Activated CD4-positive, alpha-beta memory T cell treated with anti-CD3 and anti-CD28 coated beads for 36 hours (primary cell): ENCODE results near the gene ANKRA2. TPM values are rescaled to one million over a fixed set of nuclear protein-coding genes. Genes with fewer than 3 reads are reported as not detected.

Source experiments
- CTCF ChIA-PET: fragments of 350-600 bp; sonication (Branson Sonifier 250); formaldehyde crosslinking; loops from one replicate; lab custom pipeline; 2021; ENCODE audit warnings: antibody characterized with exemption, inconsistent platforms; lab: Charles Lee
- POLR2A ChIA-PET: fragments of 350-600 bp; sonication (Branson Sonifier 250); formaldehyde crosslinking; loops from one replicate; lab custom pipeline; 2021; ENCODE audit warnings: antibody characterized with exemption; lab: Charles Lee
- DNase-seq: peaks from one replicate; pipeline ENCODE4 v3.0.0-alpha.2; 2020
- H3K27ac Mint-ChIP-seq: one replicate; pipeline ENCODE4 v1.8.0; 2021; ENCODE audit warnings: mixed read lengths
- H3K27me3 Mint-ChIP-seq: one replicate; pipeline ENCODE4 v1.8.0; 2021; ENCODE audit warnings: mixed read lengths
- H3K36me3 Mint-ChIP-seq: one replicate; pipeline ENCODE4 v1.8.0; 2021; ENCODE audit warnings: mixed read lengths
- H3K4me1 Mint-ChIP-seq: one replicate; pipeline ENCODE4 v1.8.0; 2021; ENCODE audit warnings: low read depth, mixed read lengths
- H3K4me3 Mint-ChIP-seq: one replicate; pipeline ENCODE4 v1.8.0; 2021; ENCODE audit warnings: mild to moderate bottlenecking, mixed read lengths
- H3K9me3 Mint-ChIP-seq: one replicate; pipeline ENCODE4 v1.8.0; 2021; ENCODE audit warnings: mixed read lengths
- intact Hi-C: fragments of 100-400 bp; cut with micrococcal nuclease; formaldehyde crosslinking; loops from one replicate; pipeline ENCODE4 v1.15.1; 2023
- total RNA-seq, 2 experiments: library from RNA; stranded (reverse); gene quantifications; one replicate each; pipeline ENCODE4 v1.2.3, GENCODE V29; 2021

ANKRA2 gene
- total RNA-seq, 2 experiments from 2014 or later, result 19.1 to 21.0 TPM

DNA sequence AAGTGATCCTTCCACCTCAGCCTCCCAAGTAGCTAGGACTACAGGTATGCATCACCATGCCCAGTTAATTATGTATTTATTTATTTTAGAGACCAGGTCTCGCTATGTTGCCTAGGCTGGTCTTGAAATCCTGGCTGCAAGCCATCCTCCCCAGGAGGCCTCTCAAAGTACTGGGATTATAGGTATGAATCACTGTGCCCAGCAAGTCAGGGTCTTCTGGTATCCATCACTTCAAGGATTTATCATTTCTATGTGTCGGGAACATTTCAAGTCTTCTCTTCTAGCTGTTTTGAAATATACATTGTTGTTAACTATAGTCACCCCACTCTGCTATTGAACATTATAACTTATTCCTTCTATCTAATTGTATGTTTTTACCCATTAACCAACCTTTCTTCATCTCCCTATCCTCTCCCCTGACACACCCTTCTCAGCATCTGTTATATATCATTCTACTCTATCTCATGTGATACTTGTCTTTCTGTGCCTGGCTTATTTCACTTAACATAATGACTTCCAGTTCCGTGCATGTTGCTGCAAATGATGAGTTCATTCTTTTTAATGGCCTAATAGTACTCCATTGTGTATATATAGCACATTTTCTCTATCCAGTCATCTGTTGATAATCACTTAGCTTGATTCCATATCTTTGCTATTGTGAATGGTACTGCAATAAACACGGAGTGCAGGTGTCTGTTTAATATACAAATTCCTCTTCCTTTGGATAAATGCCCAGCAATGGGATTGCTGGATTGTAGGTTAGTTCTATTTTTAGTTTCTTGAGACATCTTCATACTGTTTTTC, 26.5 kb upstream of the ANKRA2 start:
- Mint-ChIP-seq H3K9me3 (no peaks in the 10 kb centered on the region), H3K4me1 (no peaks in the 10 kb centered on the region), H3K4me3 (no peak overlapping the region), H3K36me3 (no peaks in the 10 kb centered on the region), H3K27ac (no peak overlapping the region), H3K27me3 (peaks cover 2% of the 10 kb centered on the region)
- no peak for DNase-seq
- intact Hi-C loops, result loop anchor here (1.0 to 10.0 kb wide), 2 partner anchors 200 to 303 kb away; no protein-coding TSS in a partner anchor
- CTCF ChIA-PET, result interaction anchor here (0.6 to 9.3 kb wide), 21 partner anchors 8 to 909 kb away, joined by 3 to 255 read pairs (median 4); partner anchors contain the start of gene ARHGEF28
- POLR2A ChIA-PET, result no interaction called here

DNA sequence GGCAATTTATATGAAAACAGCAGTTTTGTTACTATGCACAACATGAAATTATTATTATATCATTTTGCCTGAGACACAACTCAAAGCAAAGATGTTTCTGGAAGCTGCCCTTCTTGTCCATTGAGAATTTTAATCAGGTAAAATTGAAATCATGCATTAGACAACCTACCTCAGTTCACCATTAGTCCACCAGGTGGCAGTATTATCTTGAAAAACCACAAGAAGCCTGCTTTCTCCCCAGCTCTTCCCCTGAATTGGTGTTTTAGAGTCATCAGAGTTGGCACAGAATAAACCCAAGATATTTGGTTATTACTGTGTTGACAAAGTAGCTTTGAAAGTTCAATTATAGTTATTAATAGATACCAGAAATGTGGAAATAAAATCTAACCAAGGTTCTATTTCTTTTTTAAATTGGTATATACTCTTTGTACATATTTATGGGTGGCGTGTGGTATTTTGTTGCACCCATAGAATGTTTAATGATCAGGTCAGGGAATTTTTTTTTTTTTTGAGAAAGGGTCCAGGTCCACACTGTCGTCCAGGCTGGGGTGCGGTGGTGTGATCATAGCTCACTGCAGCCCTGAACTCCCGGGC, 25.8 kb upstream of the ANKRA2 start:
- ChIA-PET POLR2A (no interaction called here), CTCF (interaction anchor here (0.6 to 9.3 kb wide), 31 partner anchors 9 to 1058 kb away, joined by 3 to 255 read pairs (median 4); partner anchors contain the start of gene ARHGEF28)
- Mint-ChIP-seq H3K27ac (no peak overlapping the region), H3K36me3 (no peaks in the 10 kb centered on the region), H3K9me3 (no peaks in the 10 kb centered on the region), H3K4me3 (no peak overlapping the region), H3K4me1 (no peaks in the 10 kb centered on the region), H3K27me3 (peaks cover 2% of the 10 kb centered on the region)
- DNase-seq, result peak; percentile 13
- intact Hi-C loops, result loop anchor here (1.0 to 10.0 kb wide), 2 partner anchors 201 to 304 kb away; no protein-coding TSS in a partner anchor

DNA sequence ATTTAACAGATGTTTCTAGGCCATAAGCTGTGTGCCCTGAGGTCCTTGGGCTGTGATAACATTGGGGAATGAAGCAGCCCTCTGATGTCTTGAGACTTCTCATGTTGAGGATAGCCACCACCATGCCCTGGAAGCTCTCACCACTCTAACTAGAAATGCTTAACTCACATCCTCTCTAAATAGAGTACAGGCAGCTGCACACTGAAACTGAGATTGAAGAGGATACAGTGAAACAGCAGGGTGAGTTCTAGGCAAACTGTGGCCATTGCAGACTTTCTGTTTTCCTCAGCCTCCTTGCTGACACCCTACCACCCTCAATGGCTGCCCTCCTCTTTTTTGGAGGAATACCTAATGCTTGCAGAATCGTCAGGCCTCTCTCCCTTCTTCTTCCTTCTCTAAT, 22.5 kb upstream of the ANKRA2 start:
- no peaks in the 10 kb centered on the region for H3K4me1 Mint-ChIP-seq
- no peaks in the 10 kb centered on the region for H3K9me3 Mint-ChIP-seq
- intact Hi-C loops, result no loop called here
- CTCF ChIA-PET, result interaction anchor here (1.0 to 9.3 kb wide), 3 partner anchors 9 to 204 kb away, joined by 3 to 255 read pairs (median 3); no protein-coding TSS in a partner anchor
- no peak for DNase-seq
- POLR2A ChIA-PET, result no interaction called here
- H3K4me3 Mint-ChIP-seq, result no peak overlapping the region
- peaks cover 2% of the 10 kb centered on the region for H3K36me3 Mint-ChIP-seq
- peaks cover 2% of the 10 kb centered on the region for H3K27me3 Mint-ChIP-seq
- no peak overlapping the region for H3K27ac Mint-ChIP-seq

DNA sequence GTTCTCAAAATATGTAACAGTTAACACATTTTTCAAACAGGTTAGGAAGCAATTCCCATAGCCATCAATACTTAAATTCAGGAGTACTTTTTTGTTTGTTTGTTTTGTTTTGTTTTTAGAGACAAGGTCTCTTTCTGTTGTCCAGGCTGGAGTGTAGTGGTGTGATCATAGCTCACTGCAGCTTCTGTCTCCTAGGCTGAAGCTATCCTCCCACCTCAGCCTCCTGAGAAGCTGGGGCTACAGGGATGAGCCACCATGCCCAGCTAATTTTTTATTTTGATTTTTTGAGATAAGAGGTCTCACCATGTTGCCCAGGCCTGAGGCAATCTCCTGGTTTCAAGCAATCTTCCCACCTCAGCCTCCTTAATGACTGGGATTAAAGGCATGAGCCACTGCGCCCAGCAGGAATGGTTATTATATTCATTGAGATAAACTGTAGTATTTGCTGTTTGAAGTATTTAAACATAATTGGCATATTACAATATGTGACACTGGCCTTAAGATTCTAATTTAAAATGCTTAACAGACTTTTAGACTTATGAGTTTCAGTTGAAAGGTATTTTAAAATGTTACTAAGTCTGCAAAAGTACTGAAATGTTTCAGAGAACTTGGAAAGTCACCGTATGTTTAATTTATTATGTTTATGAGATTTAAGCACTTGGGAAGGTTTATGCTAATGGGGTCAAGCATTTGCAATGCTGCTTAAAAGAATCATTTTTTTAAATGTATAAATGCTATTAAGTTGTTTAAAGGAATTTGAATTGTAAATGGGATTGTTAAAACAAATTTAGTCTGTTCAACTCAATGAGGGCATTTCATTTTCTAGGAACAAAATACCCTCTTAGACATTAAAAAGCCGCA, 17.1 kb upstream of the ANKRA2 start:
- Mint-ChIP-seq H3K4me1 (no peaks in the 10 kb centered on the region), H3K27me3 (no peaks in the 10 kb centered on the region), H3K9me3 (no peaks in the 10 kb centered on the region), H3K4me3 (no peak overlapping the region), H3K36me3 (peaks cover 30% of the 10 kb centered on the region), H3K27ac (no peak overlapping the region)
- ChIA-PET POLR2A (no interaction called here), CTCF (interaction anchor here (0.7 to 1.8 kb wide), 3 partner anchors 8 to 221 kb away, joined by 3 to 10 read pairs (median 3); no protein-coding TSS in a partner anchor)
- no peak for DNase-seq
- intact Hi-C loops, result no loop called here

DNA sequence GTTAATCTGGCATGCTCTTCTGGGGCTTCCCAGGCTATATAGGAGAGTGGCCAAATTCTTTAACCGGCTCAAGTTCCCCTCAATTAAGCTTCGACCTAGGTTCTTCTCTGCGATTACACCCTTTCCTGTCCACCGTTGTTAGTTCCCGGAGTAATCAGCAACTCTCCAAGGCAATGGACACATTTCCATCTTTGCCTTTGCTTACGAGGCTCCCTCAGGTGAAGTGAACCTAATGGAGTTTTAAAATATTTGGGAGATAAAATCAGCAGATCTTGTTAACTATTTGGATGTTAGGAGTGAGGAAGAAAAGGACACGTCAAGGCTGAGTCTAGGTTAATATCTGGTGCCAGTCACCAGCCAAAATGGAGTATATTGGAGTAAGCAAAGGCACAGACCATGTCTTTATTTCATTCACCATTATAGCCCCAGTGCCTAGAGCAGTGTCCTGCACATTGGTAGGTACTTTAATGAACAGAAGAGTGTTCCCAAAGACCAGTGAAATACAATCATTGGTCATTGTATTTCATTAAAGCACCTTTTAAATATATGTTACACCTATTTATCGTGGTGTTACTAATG, 619 bp upstream of the ANKRA2 start:
- POLR2A ChIA-PET, result interaction anchor here (1.0 to 2.6 kb wide), 2 partner anchors 14 to 68 kb away, joined by 3 to 14 read pairs; partner anchors contain the start of gene BTF3
- no peak for DNase-seq
- intact Hi-C loops, result loop anchor here (1.0 to 10.0 kb wide), 2 partner anchors 68 to 1009 kb away; partner anchors contain the start of gene BTF3

DNA sequence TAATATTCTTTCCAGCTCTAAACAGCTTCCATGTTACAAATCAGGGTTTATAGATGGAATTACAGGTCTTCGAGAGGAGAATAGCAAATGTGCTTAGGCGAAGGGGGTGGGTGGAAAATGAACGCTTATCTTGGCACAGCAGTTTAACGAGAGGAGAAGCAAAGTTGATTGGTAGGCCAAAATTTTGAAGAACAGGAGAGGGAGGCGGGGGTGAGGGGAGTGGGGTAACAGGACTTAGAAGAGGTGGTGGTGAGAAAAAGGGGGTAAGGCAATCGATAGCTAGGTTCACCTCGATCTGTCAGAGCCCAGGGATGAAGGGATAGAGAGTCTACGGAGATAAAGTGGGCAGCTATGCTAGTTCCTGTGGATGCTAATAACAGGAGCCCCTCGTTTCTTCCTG, 764 bp downstream of the ANKRA2 start:
- peak overlapping the region; percentile 92 for H3K27ac Mint-ChIP-seq
- peak overlapping the region; percentile 92 for H3K4me3 Mint-ChIP-seq
- ChIA-PET POLR2A (interaction anchor here (0.9 to 2.6 kb wide), 4 partner anchors 23 to 67 kb away, joined by 3 to 14 read pairs (median 4); partner anchors contain the start of gene BTF3), CTCF (interaction anchor here (1.2 to 1.7 kb wide), 3 partner anchors 27 to 113 kb away, joined by 4 to 6 read pairs (median 5); no protein-coding TSS in a partner anchor)
- intact Hi-C loops, result loop anchor here (1.0 to 10.0 kb wide), 3 partner anchors 66 to 1203 kb away; partner anchors contain the start of genes BTF3, GFM2 and NSA2
- H3K9me3 Mint-ChIP-seq, result no peaks in the 10 kb centered on the region
- peaks cover 10% of the 10 kb centered on the region for H3K36me3 Mint-ChIP-seq
- no peaks in the 10 kb centered on the region for H3K27me3 Mint-ChIP-seq
- DNase-seq, result peak; percentile 40
- peaks cover 33% of the 10 kb centered on the region for H3K4me1 Mint-ChIP-seq

More for the DNA sequence above, 619 bp upstream of the ANKRA2 start:
- H3K36me3 Mint-ChIP-seq, result peaks cover 16% of the 10 kb centered on the region
- peak overlapping the region; percentile 92 for H3K4me3 Mint-ChIP-seq
- peaks cover 33% of the 10 kb centered on the region for H3K4me1 Mint-ChIP-seq
- no peaks in the 10 kb centered on the region for H3K27me3 Mint-ChIP-seq
- H3K27ac Mint-ChIP-seq, result peak overlapping the region; percentile 92
- CTCF ChIA-PET, result no interaction called here
- no peaks in the 10 kb centered on the region for H3K9me3 Mint-ChIP-seq

DNA sequence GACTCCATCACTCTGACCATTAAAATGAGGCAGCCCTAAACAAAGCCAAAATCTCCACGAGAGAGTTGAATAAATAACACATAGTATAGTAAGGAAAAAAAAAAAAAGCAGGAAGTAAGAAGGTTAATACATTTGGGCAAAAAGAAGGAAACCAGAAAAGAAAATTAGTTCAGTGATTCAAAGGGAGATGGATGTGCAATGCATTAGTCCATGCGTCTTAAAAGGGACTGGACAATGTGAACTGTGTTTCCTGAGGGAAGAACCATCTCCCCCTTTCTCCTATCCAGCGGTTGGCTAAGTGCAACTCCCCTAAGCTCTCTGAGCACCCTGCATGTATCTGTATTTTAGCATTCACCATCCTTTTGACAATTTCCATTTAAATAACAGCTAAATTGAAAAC, 1.4 kb downstream of the ANKRA2 start:
- POLR2A ChIA-PET, result interaction anchor here (2.6 kb wide), 1 partner anchor 66 kb away, joined by 14 read pairs; the partner anchor contains the start of gene BTF3
- Mint-ChIP-seq H3K27me3 (no peaks in the 10 kb centered on the region), H3K4me3 (peak overlapping the region; percentile 92), H3K4me1 (peaks cover 33% of the 10 kb centered on the region), H3K36me3 (peaks cover 7% of the 10 kb centered on the region), H3K27ac (peak overlapping the region; percentile 92), H3K9me3 (no peaks in the 10 kb centered on the region)
- intact Hi-C loops, result loop anchor here (5.0 to 10.0 kb wide), 2 partner anchors 1011 to 1203 kb away; partner anchors contain the start of genes GFM2 and NSA2
- CTCF ChIA-PET, result interaction anchor here (0.7 to 1.7 kb wide), 4 partner anchors 26 to 341 kb away, joined by 3 to 6 read pairs (median 4); no protein-coding TSS in a partner anchor
- DNase-seq, result no peak

DNA sequence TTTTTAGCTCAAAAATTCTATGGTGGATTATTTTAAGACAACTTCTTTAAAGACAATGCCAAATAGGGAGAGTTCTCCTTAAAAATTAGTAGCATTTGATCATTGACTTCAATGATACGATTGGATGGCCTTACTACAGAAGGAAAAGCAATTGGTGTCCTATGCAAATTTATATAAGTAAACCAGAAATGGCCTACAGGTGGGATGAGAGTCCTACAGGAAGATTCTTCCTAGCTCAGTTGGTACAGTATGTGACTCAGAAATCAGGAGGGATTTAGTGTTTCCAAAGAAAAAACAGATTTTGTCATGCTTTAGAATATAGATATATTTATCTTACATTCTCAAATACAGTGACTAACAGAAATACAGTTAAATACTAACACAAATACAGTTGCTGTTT, 6.5 kb downstream of the ANKRA2 start:
- H3K9me3 Mint-ChIP-seq, result no peaks in the 10 kb centered on the region
- ChIA-PET POLR2A (no interaction called here), CTCF (interaction anchor here (0.8 to 2.2 kb wide), 3 partner anchors 9 to 38 kb away, joined by 3 to 8 read pairs (median 3); no protein-coding TSS in a partner anchor)
- H3K27me3 Mint-ChIP-seq, result no peaks in the 10 kb centered on the region
- H3K36me3 Mint-ChIP-seq, result peaks cover 12% of the 10 kb centered on the region
- no peak overlapping the region for H3K27ac Mint-ChIP-seq
- no peak for DNase-seq
- H3K4me1 Mint-ChIP-seq, result peaks cover 8% of the 10 kb centered on the region
- intact Hi-C loops, result no loop called here
- H3K4me3 Mint-ChIP-seq, result no peak overlapping the region

DNA sequence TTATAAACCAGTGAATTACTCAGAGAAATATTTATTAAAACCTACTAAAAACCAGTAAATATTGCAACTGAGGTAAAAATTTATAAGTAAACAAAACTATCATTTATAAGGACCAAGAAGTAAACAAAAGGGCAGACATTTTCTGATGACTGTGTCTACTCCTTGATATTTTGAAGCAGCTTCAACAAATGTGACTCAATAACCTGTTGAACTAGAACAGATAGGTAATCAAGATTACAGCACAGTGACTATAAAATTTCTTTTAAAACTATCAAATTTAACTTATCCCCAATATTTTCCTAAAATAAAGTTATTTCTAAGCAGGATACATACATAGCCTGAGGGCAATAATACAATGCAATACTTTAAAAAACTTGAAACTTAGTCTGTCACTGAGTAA, 12.8 kb downstream of the ANKRA2 start:
- intact Hi-C loops, result no loop called here
- no peak for DNase-seq
- Mint-ChIP-seq H3K36me3 (peaks cover 5% of the 10 kb centered on the region), H3K9me3 (no peaks in the 10 kb centered on the region), H3K4me3 (no peak overlapping the region), H3K27ac (no peak overlapping the region), H3K27me3 (no peaks in the 10 kb centered on the region), H3K4me1 (no peaks in the 10 kb centered on the region)
- CTCF ChIA-PET, result interaction anchor here (0.7 kb wide), 1 partner anchor 82 kb away, joined by 4 read pairs; no protein-coding TSS in a partner anchor
- POLR2A ChIA-PET, result no interaction called here

DNA sequence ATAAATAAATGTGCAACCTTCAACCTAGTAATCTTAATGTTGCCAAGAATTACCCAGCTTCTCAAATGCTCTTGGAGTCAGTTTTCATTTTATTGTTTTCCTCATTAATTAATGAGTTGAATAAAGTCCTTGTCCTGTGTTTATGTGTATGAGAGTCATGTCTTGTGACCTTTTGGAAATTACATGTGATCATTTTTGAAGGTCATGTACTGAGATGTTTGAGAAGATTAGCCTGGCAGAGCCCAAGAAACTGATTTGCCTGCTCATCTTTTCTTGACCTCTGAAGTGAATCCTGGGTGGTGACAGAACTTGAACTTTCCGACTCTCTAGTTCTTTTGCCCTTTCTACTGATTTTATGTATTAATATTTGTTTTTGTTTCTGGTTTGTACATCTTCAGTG, 15.4 kb downstream of the ANKRA2 start:
- Mint-ChIP-seq H3K9me3 (no peaks in the 10 kb centered on the region), H3K27me3 (no peaks in the 10 kb centered on the region), H3K27ac (no peak overlapping the region), H3K4me3 (no peak overlapping the region), H3K36me3 (peaks cover 3% of the 10 kb centered on the region), H3K4me1 (no peaks in the 10 kb centered on the region)
- POLR2A ChIA-PET, result no interaction called here
- intact Hi-C loops, result no loop called here
- no peak for DNase-seq
- CTCF ChIA-PET, result no interaction called here

DNA sequence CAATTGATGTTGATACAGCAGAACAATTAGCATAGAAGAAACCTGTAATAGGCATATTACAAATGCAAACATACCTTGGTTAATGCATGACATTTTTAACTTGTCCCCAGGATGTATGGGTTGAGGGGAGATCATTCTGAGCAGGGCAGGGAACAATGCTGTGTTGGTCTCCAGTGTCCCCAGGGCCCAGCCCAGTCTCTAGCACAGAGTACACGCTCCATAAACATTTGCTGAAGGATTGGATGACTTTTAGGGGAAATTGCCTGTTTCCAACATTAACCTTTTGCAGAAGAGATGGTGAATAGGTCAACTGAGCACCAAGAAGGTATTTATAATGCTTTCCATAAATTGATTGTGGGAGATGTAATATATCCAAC, 20.0 kb downstream of the ANKRA2 start:
- ChIA-PET CTCF (interaction anchor here (1.2 kb wide), 1 partner anchor 8 kb away, joined by 5 read pairs; no protein-coding TSS in a partner anchor), POLR2A (no interaction called here)
- Mint-ChIP-seq H3K27ac (no peak overlapping the region), H3K4me3 (no peak overlapping the region), H3K9me3 (no peaks in the 10 kb centered on the region), H3K27me3 (peaks cover 5% of the 10 kb centered on the region), H3K36me3 (no peaks in the 10 kb centered on the region), H3K4me1 (no peaks in the 10 kb centered on the region)
- DNase-seq, result no peak
- intact Hi-C loops, result no loop called here
